HEK293 (cell line): ENCODE results near the gene RAVER2.

Source experiments
- CTCF ChIA-PET: fragments of 350-600 bp; formaldehyde crosslinking; extraction: SDS; loops from one replicate; lab custom pipeline; 2021; ENCODE audit warnings: antibody characterized with exemption; lab: Yijun Ruan, JAX
- POLR2A ChIA-PET: fragments of 300-600 bp; formaldehyde crosslinking; extraction: SDS; loops from one replicate; lab custom pipeline; 2020; ENCODE audit warnings: antibody characterized with exemption, inconsistent platforms; lab: Yijun Ruan, JAX
- H3K27ac ChIP-seq: fragments of 200-500 bp; sonication (Bioruptor generic); 2 replicates; pipeline ENCODE4 v1.5.1; 2014; ENCODE audit warnings: low read depth, low read length, control low read depth, inconsistent platforms; ENCODE audit errors: extremely low read depth
- H3K36me3 ChIP-seq, 2 experiments: fragments of 200-500 bp in 1 of 2; sonication (Bioruptor generic) in 1 of 2; 1 replicate in 1 of 2; 2 replicates in 1 of 2; pipeline ENCODE4 v1.5.1; 2014 to 2017; ENCODE audit warnings: inconsistent platforms in 2 of 2, low read length in 2 of 2; ENCODE audit not compliant: control insufficient read depth in 2 of 2, insufficient read depth in 1 of 2
- H3K4me1 ChIP-seq: fragments of 200-500 bp; sonication (Bioruptor generic); 2 replicates; pipeline ENCODE4 v1.5.1; 2014; ENCODE audit warnings: mild to moderate bottlenecking, low read length, inconsistent platforms; ENCODE audit not compliant: control insufficient read depth, insufficient read depth
- H3K4me3 ChIP-seq: 2 replicates; pipeline ENCODE4 v1.5.1; 2011; ENCODE audit warnings: low read depth, mild to moderate bottlenecking, control low read depth, low read length, moderate library complexity
- H3K9me3 ChIP-seq: fragments of 200-500 bp; sonication (Bioruptor generic); 2 replicates; pipeline ENCODE4 v1.5.1; 2014; ENCODE audit warnings: low read depth, low read length, inconsistent platforms; ENCODE audit not compliant: control insufficient read depth, insufficient read depth
- ELK4 ChIP-seq: IDR thresholded peaks from 2 replicates; pipeline ENCODE4 v1.6.1; 2011; ENCODE audit warnings: mild to moderate bottlenecking, low read depth, low read length, borderline replicate concordance
- PRDM10 ChIP-seq: fragments of 450-650 bp; formaldehyde crosslinking; IDR thresholded peaks from 2 replicates; pipeline ENCODE4 v1.5.1; 2016; ENCODE audit warnings: missing biosample characterization, missing genetic modification characterization
- PRDM2 ChIP-seq: fragments of 450-650 bp; formaldehyde crosslinking; IDR thresholded peaks from 2 replicates; pipeline ENCODE4 v1.5.1; 2016; ENCODE audit warnings: missing biosample characterization, missing genetic modification characterization, borderline replicate concordance
- WT1 ChIP-seq: fragments of 450-650 bp; formaldehyde crosslinking; IDR thresholded peaks from 2 replicates; pipeline ENCODE4 v1.5.1; 2016; ENCODE audit warnings: missing biosample characterization, missing genetic modification characterization
- ZBTB10 ChIP-seq: fragments of 450-650 bp; formaldehyde crosslinking; IDR thresholded peaks from 2 replicates; pipeline ENCODE4 v1.5.1; 2016; ENCODE audit warnings: missing biosample characterization, missing genetic modification characterization
- ZNF133 ChIP-seq: fragments of 450-650 bp; formaldehyde crosslinking; IDR thresholded peaks from 2 replicates; pipeline ENCODE4 v1.5.1; 2016; ENCODE audit warnings: missing biosample characterization, missing genetic modification characterization
- ZNF157 ChIP-seq: fragments of 450-650 bp; formaldehyde crosslinking; IDR thresholded peaks from 2 replicates; pipeline ENCODE4 v1.5.1; 2016; ENCODE audit warnings: missing biosample characterization, missing genetic modification characterization
- ZNF211 ChIP-seq: fragments of 450-650 bp; formaldehyde crosslinking; IDR thresholded peaks from 2 replicates; pipeline ENCODE4 v1.5.1; 2016; ENCODE audit warnings: low read depth, missing biosample characterization, missing genetic modification characterization
- ZNF280C ChIP-seq: fragments of 450-650 bp; formaldehyde crosslinking; IDR thresholded peaks from 2 replicates; pipeline ENCODE4 v1.5.1; 2016; ENCODE audit warnings: missing biosample characterization, missing genetic modification characterization
- ZNF37A ChIP-seq: fragments of 450-650 bp; IDR thresholded peaks from 2 replicates; pipeline ENCODE4 v1.5.1; 2018; ENCODE audit warnings: missing biosample characterization, missing genetic modification characterization
- ZNF513 ChIP-seq: fragments of 450-650 bp; IDR thresholded peaks from 2 replicates; pipeline ENCODE4 v1.5.1; 2018; ENCODE audit warnings: missing biosample characterization, missing genetic modification characterization
- ZNF654 ChIP-seq: fragments of 450-650 bp; formaldehyde crosslinking; IDR thresholded peaks from 2 replicates; pipeline ENCODE4 v1.5.1; 2016; ENCODE audit warnings: low read depth, missing biosample characterization, missing genetic modification characterization
- ZNF701 ChIP-seq: fragments of 450-650 bp; formaldehyde crosslinking; IDR thresholded peaks from 2 replicates; pipeline ENCODE4 v1.5.1; 2016; ENCODE audit warnings: missing biosample characterization, missing genetic modification characterization
- ZNF768 ChIP-seq: fragments of 450-650 bp; formaldehyde crosslinking; IDR thresholded peaks from 2 replicates; pipeline ENCODE4 v1.5.1; 2018; ENCODE audit warnings: missing biosample characterization, mild to moderate bottlenecking, missing genetic modification characterization
- ZNF776 ChIP-seq: fragments of 450-650 bp; formaldehyde crosslinking; IDR thresholded peaks from 2 replicates; pipeline ENCODE4 v1.5.0; 2017; ENCODE audit warnings: missing biosample characterization, missing genetic modification characterization, borderline replicate concordance

RAVER2 gene

GRCh38 chr1:64810001-64810400, 65.1 kb downstream of the RAVER2 start (continued):
- TF ChIP-seq PRDM2 (tag by site-specific recombination) (no peak), ZNF513 (tag by site-specific recombination) (no peak), ZNF768 (tag by site-specific recombination) (no peak), ZBTB10 (tag by site-specific recombination) (no peak), ZNF37A (no peak), ZNF133 (tag by site-specific recombination) (no peak), ZNF280C (tag by site-specific recombination) (no peak), ZNF654 (tag by site-specific recombination) (no peak), ZNF776 (tag by site-specific recombination) (no peak)

GRCh38 chr1:64811131-64811530, 66.3 kb downstream of the RAVER2 start:
- H3K4me1 ChIP-seq = no peaks in the 10 kb centered on the region
- H3K9me3 ChIP-seq = no peaks in the 10 kb centered on the region
- H3K27ac ChIP-seq = no peak overlapping the region
- no peak overlapping the region for H3K4me3 ChIP-seq
- ChIA-PET POLR2A (no interaction called here), CTCF (no interaction called here)
- peaks cover 12 to 32% of the 10 kb centered on the region in 2 experiments for H3K36me3 ChIP-seq
- TF ChIP-seq WT1 (tag by site-specific recombination) (no peak), ZNF157 (no peak), PRDM10 (tag by site-specific recombination) (no peak), ZNF513 (tag by site-specific recombination) (no peak), ZNF211 (no peak), ELK4 (no peak), ZNF701 (tag by site-specific recombination) (no peak)
